Esophagus squamous epithelium (tissue), 4 donors: ENCODE measurements around the gene KAZALD1.
A peak's percentile ranks its signal among the peaks of the same experiment; 100 is the strongest.

Experiments
- CTCF ChIP-seq, 6 experiments: fragments of 450-650 bp in 4 of 6; fragments of 200-600 bp in 2 of 6; sonication (generic) in 2 of 6; IDR thresholded peaks; one replicate each; pipeline ENCODE4 v1.5.1; 2016 to 2019; ENCODE audit warnings: antibody characterized with exemption in 6 of 6, mild to moderate bottlenecking in 4 of 6, moderate library complexity in 4 of 6
- POLR2A ChIP-seq, 4 donors: fragments of 450-650 bp; IDR thresholded peaks; one replicate each; pipeline ENCODE4 v1.6.1; 2017; ENCODE audit warnings: antibody characterized with exemption in 4 of 4, mild to moderate bottlenecking in 4 of 4, moderate library complexity in 3 of 4

DNA sequence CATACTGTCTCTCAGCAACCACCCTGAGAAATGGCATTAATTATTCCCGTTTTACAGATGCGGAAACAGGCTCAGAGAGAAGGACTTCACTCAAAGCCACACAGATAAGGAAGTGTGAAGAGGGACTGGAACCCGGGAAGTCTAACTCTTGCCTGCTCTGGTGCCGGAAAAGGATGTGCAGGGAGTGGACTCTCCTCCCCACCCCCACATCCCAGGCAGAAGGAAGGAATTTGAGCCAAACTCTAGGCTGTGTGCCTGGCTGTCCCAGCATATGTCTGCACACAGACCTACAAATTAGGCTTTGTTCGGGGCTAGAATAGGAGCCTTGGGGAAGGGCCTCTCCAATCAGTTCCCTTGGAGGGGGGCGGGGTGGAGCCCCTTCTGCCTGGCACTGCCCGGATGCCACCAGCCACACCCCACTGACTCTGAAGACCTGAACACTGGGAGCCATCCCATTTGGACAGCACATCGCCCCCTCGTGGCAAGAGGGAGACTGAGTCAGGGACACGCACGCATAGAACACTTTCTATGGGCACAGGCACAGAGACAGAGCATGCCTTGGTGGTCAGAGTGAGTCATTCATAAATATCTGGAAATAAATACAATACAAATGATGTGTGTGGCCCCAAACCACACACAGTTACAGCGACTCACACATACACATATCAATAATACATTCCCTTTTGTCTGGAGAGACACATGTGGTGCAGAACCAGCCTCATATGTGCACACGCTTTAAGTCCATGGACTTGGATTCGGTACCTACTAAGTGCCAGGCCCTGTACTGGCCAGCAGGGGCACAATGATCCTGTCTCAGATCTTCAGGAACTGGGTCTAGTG is 49.0 kb upstream of the KAZALD1 start:
- no peak for TF ChIP-seq POLR2A (IDR thresholded peaks at IDR 0.05)
- peak; percentile 73 to 92 (median 88) for TF ChIP-seq CTCF (IDR thresholded peaks at IDR 0.05)
